Keratinocyte (primary cell): Measurements from ENCODE around the gene FBXW12. TPM values are rescaled to one million over a fixed set of nuclear protein-coding genes. Genes with fewer than 3 reads are reported as not detected.

Source experiments
- DNase-seq: peaks from one replicate; pipeline ENCODE4 v3.0.0-alpha.2; 2011; ENCODE audit warnings: low read depth, missing footprints, low spot score
- FAIRE-seq: peaks from 2 replicates; lab custom pipeline; 2011; peaks lifted over from hg19 to GRCh38; lab: Jason Lieb, UNC
- H2AFZ ChIP-seq: 2 replicates; pipeline ENCODE4 v1.6.0; 2012; ENCODE audit warnings: low read length, control low read depth, inconsistent platforms; ENCODE audit not compliant: control insufficient read depth
- H3K27ac ChIP-seq: 2 replicates; pipeline ENCODE4 v1.5.1; 2011; ENCODE audit warnings: low read length; ENCODE audit not compliant: control insufficient read depth, insufficient read depth
- H3K27me3 ChIP-seq: 3 replicates; pipeline ENCODE4 v1.6.0; 2011; ENCODE audit warnings: low read length; ENCODE audit not compliant: control insufficient read depth, insufficient read depth; ENCODE audit errors: extremely low read depth
- H3K36me3 ChIP-seq, 2 experiments: 2 replicates in 1 of 2; 3 replicates in 1 of 2; pipeline ENCODE4 v1.5.1; 2011; ENCODE audit warnings: low read length in 2 of 2, mild to moderate bottlenecking in 1 of 2; ENCODE audit not compliant: control insufficient read depth in 2 of 2, insufficient read depth in 2 of 2; ENCODE audit errors: extremely low read depth in 1 of 2
- H3K4me1 ChIP-seq: 3 replicates; pipeline ENCODE4 v1.5.1; 2011; ENCODE audit warnings: low read length; ENCODE audit not compliant: control insufficient read depth, insufficient read depth; ENCODE audit errors: extremely low read depth
- H3K4me2 ChIP-seq: 3 replicates; pipeline ENCODE4 v1.6.0; 2011; ENCODE audit warnings: low read depth, low read length; ENCODE audit not compliant: control insufficient read depth, insufficient read depth; ENCODE audit errors: extremely low read depth
- H3K4me3 ChIP-seq, 3 experiments: fragments of 200-600 bp in 1 of 3; sonication (generic) in 1 of 3; 2 replicates in 2 of 3; 3 replicates in 1 of 3; pipeline ENCODE4 v1.5.1; 2011 to 2016; ENCODE audit warnings: low read length in 3 of 3, mild to moderate bottlenecking in 3 of 3, control low read depth in 2 of 3, inconsistent platforms in 1 of 3, low read depth in 1 of 3, mixed read lengths in 1 of 3, mixed run types in 1 of 3, moderate library complexity in 1 of 3; ENCODE audit not compliant: control insufficient read depth in 2 of 3, insufficient read depth in 2 of 3; ENCODE audit errors: extremely low read depth in 1 of 3
- H3K79me2 ChIP-seq: 2 replicates; pipeline ENCODE4 v1.6.0; 2012; ENCODE audit warnings: low read length; ENCODE audit not compliant: control insufficient read depth, insufficient read depth
- H3K9ac ChIP-seq: 3 replicates; pipeline ENCODE4 v1.6.0; 2011; ENCODE audit warnings: low read length; ENCODE audit not compliant: control insufficient read depth, insufficient read depth; ENCODE audit errors: extremely low read depth
- H3K9me1 ChIP-seq: 3 replicates; pipeline ENCODE4 v1.6.0; 2011; ENCODE audit warnings: low read length; ENCODE audit not compliant: control insufficient read depth, insufficient read depth; ENCODE audit errors: extremely low read depth
- H3K9me3 ChIP-seq: 2 replicates; pipeline ENCODE4 v1.5.1; 2012; ENCODE audit warnings: low read depth, low read length; ENCODE audit not compliant: control insufficient read depth
- H4K20me1 ChIP-seq: 3 replicates; pipeline ENCODE4 v1.6.0; 2011; ENCODE audit warnings: low read length; ENCODE audit not compliant: control insufficient read depth, insufficient read depth; ENCODE audit errors: extremely low read depth
- EZH2 ChIP-seq: IDR thresholded peaks from one replicate; pipeline ENCODE4 v1.6.1; 2012; ENCODE audit warnings: inconsistent platforms, mild to moderate bottlenecking, low read length, moderate library complexity
- dilution Hi-C: fragments of 300-500 bp; cut with MboI; formaldehyde crosslinking; loops from one replicate; pipeline ENCODE4 v1.7.0; 2020; ENCODE audit warnings: low sequenced_read_pairs; ENCODE audit not compliant: extremely low pct_ligation_motif_present
- polyA plus RNA-seq, 5 experiments: library from polyadenylated mRNA; depleted of rRNA in 3 of 5; stranded (reverse) in 3 of 5; stranded (forward) in 1 of 5; unstranded in 1 of 5; fragments of >200 nt; gene quantifications; 1 replicate in 1 of 5; 2 replicates in 3 of 5; 3 replicates in 1 of 5; pipeline versions ENCODE4 v1.2.1 to v1.2.3, GENCODE V29; 2011 to 2012; ENCODE audit warnings: missing spikeins in 2 of 5, low read depth in 1 of 5, low replicate concordance in 1 of 5
- TF ChIP-seq, protein P1 (sequence below), 3 experiments: IDR thresholded peaks in 1 of 3; conservative IDR thresholded peaks in 1 of 3; optimal IDR thresholded peaks in 1 of 3; 2 replicates in 2 of 3; 3 replicates in 1 of 3; pipeline versions ENCODE3 to v1.5.1; 2011; ENCODE audit warnings: low read length in 3 of 3, mild to moderate bottlenecking in 3 of 3, moderate library complexity in 2 of 3, control low read depth in 1 of 3, inconsistent platforms in 1 of 3; ENCODE audit not compliant: insufficient read depth in 2 of 3; ENCODE audit errors: extremely low read depth in 1 of 3

The FBXW12 gene
- polyA plus RNA-seq, 1 donor (not counting 4 experiments of a cell fraction or from before 2014, with no cell fraction given) = not detected

DNA sequence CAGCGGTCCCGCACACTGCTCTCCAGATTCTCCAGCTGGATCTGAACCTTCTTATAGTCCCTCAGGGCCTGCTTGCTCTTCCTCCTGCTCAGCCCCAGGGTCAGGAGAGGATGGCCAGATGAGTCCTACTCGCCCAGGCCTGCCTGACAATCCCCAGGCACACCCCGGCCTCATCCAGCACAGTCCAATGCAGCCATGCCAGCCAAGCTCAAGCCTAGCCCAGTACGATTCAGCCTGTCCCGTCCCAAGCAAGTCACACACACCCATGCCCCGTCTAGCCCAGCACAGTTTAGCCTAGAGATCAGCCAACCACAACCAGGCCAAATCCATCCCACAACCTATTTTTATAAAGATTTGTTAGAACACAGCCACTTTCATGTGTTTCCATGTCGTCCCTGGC lies 41.1 kb downstream of the FBXW12 start:
- no peak overlapping the region for H3K4me3 ChIP-seq
- H3K9me1 ChIP-seq = peaks cover 3% of the 10 kb centered on the region
- H3K9ac ChIP-seq = no peak overlapping the region
- peaks cover 12% of the 10 kb centered on the region for H3K4me1 ChIP-seq
- no peak overlapping the region for H3K4me2 ChIP-seq
- peaks cover 61 to 87% of the 10 kb centered on the region in 2 experiments for H3K36me3 ChIP-seq
- TF ChIP-seq EZH2 = no peak
- TF ChIP-seq, protein P1, sequence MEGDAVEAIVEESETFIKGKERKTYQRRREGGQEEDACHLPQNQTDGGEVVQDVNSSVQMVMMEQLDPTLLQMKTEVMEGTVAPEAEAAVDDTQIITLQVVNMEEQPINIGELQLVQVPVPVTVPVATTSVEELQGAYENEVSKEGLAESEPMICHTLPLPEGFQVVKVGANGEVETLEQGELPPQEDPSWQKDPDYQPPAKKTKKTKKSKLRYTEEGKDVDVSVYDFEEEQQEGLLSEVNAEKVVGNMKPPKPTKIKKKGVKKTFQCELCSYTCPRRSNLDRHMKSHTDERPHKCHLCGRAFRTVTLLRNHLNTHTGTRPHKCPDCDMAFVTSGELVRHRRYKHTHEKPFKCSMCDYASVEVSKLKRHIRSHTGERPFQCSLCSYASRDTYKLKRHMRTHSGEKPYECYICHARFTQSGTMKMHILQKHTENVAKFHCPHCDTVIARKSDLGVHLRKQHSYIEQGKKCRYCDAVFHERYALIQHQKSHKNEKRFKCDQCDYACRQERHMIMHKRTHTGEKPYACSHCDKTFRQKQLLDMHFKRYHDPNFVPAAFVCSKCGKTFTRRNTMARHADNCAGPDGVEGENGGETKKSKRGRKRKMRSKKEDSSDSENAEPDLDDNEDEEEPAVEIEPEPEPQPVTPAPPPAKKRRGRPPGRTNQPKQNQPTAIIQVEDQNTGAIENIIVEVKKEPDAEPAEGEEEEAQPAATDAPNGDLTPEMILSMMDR (optimal IDR thresholded peaks at IDR 0.05 in 1 of 3, IDR thresholded peaks at IDR 0.05 in 1 of 3, conservative IDR thresholded peaks at IDR 0.05 in 1 of 3; ENCODE audit: extremely low read depth in 1 of 3, insufficient read depth in 2 of 3, low read length in 3 of 3) = no peak
- H3K79me2 ChIP-seq = no peaks in the 10 kb centered on the region
- H2AFZ ChIP-seq = no peak overlapping the region
- peak; percentile 56 for FAIRE-seq
- dilution Hi-C loops = no loop called here
- H3K27me3 ChIP-seq = no peaks in the 10 kb centered on the region
- peaks cover 10% of the 10 kb centered on the region for H4K20me1 ChIP-seq
- H3K27ac ChIP-seq = no peak overlapping the region
- no peaks in the 10 kb centered on the region for H3K9me3 ChIP-seq
- no peak for DNase-seq

DNA sequence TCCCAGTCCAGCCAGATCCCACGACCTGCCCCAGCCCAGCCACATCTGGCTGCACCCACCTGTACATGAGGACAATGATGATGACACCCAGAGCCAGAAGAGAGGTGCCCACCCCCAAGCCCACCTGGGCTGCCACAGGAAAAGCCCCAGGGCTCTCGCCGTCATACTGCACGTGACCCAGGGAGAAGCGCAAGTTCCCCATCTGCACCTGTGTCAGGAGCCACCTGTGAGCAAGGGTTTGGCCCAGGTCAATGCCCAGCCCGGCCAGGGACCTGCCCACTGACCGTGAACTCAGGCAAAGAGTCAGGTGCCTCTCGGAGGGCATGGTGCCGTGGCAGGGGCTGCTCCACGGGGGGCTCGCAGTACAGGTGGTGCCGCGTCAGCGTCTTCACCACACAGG lies 41.6 kb downstream of the FBXW12 start:
- Histone ChIP-seq H3K36me3 (peaks cover 59 to 87% of the 10 kb centered on the region in 2 experiments), H4K20me1 (peaks cover 7% of the 10 kb centered on the region), H3K79me2 (peaks cover under 1% of the 10 kb centered on the region), H3K27me3 (no peaks in the 10 kb centered on the region), H3K4me2 (no peak overlapping the region), H3K4me1 (peaks cover 12% of the 10 kb centered on the region), H3K9me3 (no peaks in the 10 kb centered on the region), H3K27ac (no peak overlapping the region), H3K9me1 (peaks cover 3% of the 10 kb centered on the region), H2AFZ (no peak overlapping the region), H3K9ac (no peak overlapping the region), H3K4me3 (no peak overlapping the region)
- no peak for DNase-seq
- dilution Hi-C loops = no loop called here
- FAIRE-seq = no peak
- TF ChIP-seq EZH2 = no peak
